Medulla oblongata (tissue), 1 donor: ENCODE measurements around the gene ZBED4.
"Not testable (repeated sequence)": the region's sequence is repeated elsewhere in the genome, so short reads cannot be mapped to it uniquely, and the experiment has no call there.

Experiments used
- DNase-seq: peaks from one replicate; pipeline ENCODE4 v3.0.0-alpha.2; 2015; ENCODE audit errors: extremely low spot score

ZBED4 gene

GRCh38 chr22:49827271-49827852 lies 26.3 kb upstream of the ZBED4 start:
- no peak for DNase-seq

DNA sequence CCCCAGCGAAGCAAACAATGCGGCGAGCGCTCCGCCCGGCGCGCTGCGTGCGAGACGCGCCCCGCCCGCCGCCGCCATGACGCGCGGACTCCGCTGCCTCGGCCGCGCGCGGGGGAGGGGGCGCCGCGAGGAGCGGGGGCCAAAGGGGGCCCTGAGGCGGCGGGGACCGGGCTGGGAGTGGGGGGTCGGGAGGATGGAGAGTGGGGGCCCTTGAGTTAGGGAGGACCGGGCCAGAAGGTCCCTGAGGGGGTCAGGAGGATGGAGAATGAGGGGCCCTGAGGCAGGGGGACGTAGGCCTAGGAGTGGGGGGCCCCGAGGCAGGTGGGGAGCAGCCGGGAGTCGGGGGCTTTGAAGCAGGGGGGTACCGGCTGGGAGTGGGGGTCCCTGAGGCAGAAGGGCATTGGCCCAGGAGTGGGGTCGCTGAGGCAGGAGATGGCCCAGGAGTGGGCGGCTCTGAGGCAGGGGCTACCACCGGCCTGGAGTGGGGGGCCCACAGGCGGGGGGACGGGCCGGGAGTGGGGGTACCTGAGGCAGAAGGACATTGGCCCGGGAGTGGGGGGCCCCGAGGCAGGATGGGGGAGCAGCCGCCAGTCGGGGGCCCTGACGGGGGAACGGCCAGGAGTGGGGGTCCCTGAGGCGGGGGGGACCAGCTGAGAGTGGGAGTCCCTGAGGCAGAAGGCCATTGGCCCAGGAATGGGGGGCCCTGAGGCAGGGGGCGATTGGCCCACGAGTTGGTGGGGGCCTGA lies 25.6 kb upstream of the ZBED4 start, which contains the start of gene BRD1:
Gene BRD1 (minus strand): TSS at position 21 of the 746 bp plus-strand sequence. CDS start 3,556 bp downstream, outside the sequence.
- peak; percentile 52 for DNase-seq

- DNase-seq, result no peak
Observed at GRCh38 chr22:49828599-49828965, 25.1 kb upstream of the ZBED4 start.

DNA sequence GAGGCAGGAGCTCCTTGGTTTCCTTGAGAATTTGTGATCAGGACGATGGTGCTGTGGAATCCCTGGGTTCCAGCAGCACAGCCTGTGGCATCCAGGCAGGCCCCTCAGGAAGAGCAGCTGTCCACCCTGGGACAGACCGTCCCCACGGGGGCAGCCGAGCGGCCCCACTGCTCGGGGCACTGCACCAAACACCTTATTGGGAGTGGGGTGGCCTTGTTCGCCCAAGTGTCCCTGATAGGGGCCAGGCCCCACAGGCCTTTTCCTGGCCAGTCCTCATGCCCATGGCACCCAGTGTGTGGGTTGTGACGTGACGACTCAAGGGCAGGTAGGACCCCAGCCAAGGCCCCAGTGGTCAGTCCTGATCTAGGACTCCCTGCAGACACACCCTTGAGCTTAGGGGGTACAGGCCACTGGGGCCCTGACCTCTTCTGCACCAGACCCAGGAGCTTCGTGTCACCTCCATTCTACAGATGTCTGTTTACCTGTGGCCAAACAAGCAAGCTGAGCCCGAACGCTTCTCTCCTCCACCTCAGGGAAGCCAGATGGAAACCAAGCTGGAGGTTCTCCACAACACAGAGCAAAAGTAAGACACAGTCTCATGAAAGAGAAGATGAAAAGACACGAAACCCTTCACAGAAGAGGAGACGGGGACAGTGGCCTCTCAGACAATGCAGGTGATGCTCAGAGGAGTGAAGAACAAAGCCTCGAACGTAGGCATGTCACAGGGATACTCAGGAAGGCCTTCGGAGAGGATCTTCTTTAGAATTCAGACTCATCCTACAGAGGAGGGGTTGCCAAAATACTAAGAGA lies 24.4 kb upstream of the ZBED4 start:
- DNase-seq, result no peak

DNA sequence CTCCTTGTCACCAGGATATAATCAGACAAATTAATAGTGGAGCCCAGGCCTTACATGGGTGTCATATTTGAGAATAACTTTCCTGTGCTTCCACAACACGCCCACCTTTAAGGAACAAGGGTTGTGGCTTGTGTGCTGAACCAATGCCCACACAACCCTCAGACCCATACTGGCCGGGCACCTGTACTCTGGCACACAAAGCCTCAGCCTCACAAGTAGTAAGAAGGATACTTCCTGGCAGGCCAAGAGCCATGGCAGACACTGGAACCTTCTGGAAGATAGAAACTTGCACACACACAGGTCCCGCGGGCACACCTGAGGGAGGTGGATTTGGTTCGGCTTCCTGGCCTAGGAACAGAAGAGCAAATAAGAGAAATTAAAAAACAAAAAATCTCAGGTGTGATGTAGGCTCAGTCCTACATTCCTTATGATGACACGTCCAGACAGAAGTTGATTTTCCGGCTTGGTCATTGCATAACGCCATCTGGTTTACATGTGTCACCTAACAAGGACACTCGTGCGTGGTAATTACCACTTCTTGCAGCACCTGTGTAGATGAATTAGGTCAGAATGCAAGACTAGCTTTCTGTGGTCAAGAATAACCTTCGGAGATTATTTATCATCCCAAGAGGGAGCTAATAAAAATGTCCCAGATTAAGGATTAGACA lies 20.2 kb upstream of the ZBED4 start:
- DNase-seq, result no peak

DNA sequence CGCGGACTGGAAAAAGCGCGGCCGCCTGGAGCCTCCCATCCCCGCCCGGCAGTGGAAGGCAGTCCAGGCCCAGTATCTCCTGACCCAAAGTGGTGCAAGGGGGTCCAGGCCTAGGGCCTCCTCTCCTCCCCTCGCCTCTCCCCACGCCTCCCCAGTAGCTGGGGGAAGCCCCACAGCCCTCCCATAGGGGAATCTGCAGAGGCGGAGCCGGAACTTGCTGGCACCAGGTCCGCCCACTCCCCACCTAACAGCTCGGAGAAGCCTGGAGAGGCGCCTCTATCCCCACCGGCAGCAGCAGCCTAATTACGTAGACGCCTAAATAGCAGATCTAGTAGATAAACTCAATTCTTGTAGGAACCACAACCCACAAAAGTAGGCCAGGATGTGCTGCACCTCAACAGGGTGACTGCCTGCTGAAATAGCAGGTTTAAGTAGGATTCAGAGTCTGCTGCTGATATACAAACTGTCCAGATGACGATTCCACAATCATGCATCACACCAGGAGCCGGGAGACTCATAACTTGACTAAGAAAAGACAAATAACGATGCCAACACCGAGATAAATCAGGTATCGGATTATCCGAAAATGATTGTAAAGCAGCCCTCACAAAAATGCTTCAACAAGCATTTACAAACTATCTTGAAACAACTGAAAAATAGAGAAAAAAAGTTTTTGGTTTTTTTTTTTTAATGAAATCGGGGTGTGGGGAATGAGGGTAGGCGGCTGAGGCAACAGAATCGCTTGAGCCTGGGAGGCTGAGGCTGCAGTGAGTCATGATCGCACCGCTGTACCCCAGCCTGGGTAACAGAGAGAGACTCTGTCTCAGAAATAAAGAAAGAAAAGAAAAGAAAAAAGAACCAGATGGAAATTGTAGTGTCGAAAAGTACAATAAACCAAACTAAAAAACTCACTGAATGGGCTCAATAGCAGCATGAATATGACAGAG lies 14.6 kb upstream of the ZBED4 start:
- DNase-seq, result no peak

GRCh38 chr22:49845241-49845640 lies 8.4 kb upstream of the ZBED4 start:
- no peak for DNase-seq

GRCh38 chr22:49845666-49846459 lies 7.8 kb upstream of the ZBED4 start:
- no peak for DNase-seq

DNA sequence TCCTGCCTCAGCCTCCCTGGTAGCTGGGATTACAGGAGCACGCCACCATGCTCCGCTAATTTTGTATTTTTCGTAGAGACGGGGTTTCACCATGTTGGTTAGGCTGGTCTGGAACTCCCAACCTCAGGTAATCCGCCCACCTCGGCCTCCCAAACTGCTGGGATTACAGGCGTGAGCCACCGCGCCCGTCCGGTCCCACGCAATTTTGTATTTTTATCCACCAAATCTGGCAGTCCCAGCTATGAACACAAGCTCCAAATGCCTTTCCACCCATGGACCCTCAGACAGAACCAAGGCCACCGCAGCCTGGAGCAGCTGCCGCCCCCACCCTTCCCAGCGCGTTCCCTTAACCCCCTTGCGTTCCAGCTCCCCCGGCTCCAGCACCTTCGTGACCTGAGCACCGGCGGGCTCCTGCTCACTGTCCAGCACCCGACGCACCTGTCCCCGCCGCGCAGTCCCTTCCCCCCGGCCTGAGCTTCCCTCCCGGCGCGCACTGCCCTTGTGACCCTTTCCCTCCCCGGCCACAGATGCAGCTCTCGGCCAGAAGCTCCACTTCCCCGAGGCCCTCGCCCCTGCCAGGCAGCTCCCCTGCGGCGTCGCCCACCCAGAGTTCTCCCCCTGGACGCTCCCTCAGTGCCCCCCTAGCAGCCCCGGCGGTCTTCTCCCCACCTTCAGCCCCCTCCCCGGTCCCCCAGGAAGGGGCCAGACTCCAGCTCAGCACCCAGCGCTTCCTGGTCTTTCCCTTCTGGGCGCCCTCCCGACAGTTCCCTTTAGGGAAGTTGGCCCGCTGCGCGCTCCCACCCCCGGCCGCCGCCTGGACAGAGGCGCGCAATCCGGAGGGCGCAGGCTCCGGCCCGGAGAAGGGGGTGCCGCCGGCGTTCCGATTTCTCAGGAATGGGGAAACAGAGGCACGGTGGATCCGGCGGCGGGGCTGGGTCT lies 5.6 kb upstream of the ZBED4 start:
- DNase-seq, result no peak

DNA sequence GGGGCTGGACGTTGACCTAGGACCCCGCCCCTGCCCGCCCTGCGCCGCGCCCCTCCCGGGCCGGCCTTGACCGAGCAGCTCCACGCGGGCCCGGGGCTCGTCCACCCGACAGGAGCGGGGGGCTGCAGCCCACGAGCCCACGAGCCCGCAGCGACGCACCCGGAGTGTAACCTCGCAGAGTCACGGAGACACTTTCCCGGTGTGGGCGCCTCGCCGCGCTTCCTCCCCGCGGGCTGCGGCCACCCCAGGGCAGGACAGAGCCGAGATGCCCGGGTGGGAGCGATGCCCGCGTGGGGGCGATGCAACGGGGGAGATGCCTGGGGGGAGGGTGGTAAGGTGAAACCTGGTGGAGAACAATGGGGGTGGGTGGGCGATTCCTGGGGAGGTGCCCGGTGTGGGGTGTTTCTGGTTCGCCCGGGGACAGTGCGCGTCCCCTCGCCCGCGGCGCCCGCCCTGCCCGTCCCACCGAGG lies 4.9 kb upstream of the ZBED4 start:
- no peak for DNase-seq

GRCh38 chr22:49849161-49850020 lies 4.3 kb upstream of the ZBED4 start:
- DNase-seq, result no peak

DNA sequence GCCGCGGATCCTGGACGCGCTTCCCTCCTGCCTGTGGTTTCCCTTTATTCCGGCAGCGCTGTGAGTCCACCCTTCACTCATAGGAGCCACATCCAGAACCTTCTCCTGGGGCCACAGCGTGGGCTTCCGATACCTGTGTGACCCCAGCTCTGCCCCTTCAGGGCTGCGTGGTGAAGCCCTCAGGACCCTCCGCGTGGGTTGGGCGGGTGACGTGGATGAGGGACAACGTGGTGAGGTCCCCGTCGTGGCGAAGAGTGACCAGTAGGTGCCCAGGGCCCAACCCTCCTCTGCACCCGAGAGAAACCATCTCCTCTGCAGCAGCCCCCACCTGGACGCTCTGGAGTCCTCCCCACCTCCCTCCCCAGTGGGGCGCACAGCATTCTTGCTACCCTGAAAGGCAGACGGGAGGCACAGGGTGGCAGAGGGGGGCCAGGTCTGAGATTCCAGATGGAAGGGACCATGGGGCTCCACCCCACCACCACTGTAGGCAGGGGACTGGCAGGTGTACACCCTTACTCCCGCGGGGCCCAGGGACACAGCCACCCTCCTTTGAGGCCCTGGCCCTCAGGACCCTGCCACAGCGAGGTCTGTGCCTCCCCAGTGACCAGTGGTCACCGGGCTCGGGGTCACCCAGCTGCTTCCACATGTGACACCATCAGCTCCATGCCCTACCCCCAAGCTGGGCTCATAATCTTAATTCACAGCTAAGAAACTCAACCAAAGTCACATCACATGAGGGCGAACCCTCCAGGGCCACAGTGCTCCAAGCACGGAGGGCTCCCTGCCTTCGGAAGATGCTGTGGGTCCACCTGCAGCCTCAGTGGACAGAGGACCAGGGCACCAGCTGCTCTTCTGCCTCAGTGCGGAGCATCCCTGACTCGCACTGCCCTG lies 3.4 kb upstream of the ZBED4 start:
- DNase-seq, result no peak

- DNase-seq, result no peak
Observed at GRCh38 chr22:49850959-49851802, 2.5 kb upstream of the ZBED4 start.

GRCh38 chr22:49852568-49852897 lies 1.1 kb upstream of the ZBED4 start:
- DNase-seq, result not testable (repeated sequence)

DNA sequence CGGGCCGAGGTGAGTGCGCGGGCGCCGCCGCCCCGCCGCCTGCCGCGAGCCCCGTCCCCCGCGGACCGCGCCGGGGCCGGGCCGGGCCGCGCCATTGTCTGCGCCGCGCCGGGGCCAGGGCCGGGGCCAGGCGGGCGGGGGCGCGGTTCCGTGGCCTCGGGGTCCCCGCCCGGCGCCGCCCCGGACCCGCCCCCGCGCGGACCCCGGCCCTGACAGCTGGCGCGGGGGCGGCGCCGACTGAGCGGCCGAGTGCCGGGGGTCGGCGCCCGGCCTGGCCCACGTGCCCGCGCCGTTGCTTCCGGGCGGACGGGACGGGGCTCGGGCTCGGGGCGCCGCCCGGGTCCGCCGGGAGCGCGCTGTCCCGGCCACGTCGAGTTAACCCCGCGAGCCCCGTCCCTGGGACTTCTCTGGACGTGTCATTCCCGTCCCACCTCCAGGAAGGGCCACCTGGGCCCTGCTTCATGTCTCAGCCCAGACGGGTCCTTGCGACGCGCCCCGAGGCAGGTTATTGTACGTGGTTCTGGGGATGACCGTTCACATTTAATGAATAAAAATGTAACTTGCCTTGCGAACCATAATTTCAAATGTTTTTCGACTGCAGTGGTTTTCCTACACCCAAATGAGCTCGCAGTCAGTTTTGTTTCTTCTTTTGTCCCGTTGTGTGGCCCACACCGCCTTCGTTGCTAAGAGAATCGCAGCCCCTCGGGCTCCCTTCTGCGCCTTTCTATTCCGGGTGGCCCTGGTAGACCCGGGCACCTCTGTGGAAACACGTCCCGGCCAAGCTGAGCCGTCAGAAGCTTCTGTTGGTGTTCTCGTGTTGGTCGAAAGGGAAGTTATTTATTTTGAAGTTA lies 562 bp downstream of the ZBED4 start:
- DNase-seq, result peak; percentile 26
